Aorta (tissue), 5 donors: ENCODE results near the gene NCR3LG1. TPM values are rescaled to one million over a fixed set of nuclear protein-coding genes. Genes with fewer than 3 reads are reported as not detected.
A peak's percentile ranks its signal among the peaks of the same experiment; 100 is the strongest.
"Not testable (repeated sequence)": the region's sequence is repeated elsewhere in the genome, so short reads cannot be mapped to it uniquely, and the experiment has no call there.

Experiments used
- ATAC-seq: fragments of 200-7000 bp; cut with Tn5 transposase; one replicate; pipeline ENCODE4 v1.9.1; 2022; ENCODE audit warnings: moderate library complexity; ENCODE audit not compliant: low FRiP score
- DNase-seq, 2 donors: peaks; one replicate each; pipeline ENCODE4 v3.0.0-alpha.2; 2020
- H3K27ac ChIP-seq, 2 donors: one replicate each; pipeline ENCODE4 v1.5.1; 2013; ENCODE audit warnings: low read length in 2 of 2, mild to moderate bottlenecking in 2 of 2, moderate library complexity in 2 of 2, control low read depth in 1 of 2, inconsistent platforms in 1 of 2, low read depth in 1 of 2
- H3K27me3 ChIP-seq, 2 donors: one replicate each; pipeline ENCODE4 v1.6.1; 2013; ENCODE audit warnings: control low read depth in 1 of 2, low read length in 1 of 2, mild to moderate bottlenecking in 1 of 2, moderate library complexity in 1 of 2; ENCODE audit not compliant: insufficient read depth in 2 of 2, control insufficient read depth in 1 of 2
- H3K36me3 ChIP-seq, 2 donors: one replicate each; pipeline ENCODE4 v1.6.1; 2013; ENCODE audit warnings: control low read depth in 1 of 2, low read length in 1 of 2, mild to moderate bottlenecking in 1 of 2; ENCODE audit not compliant: insufficient read depth in 2 of 2, control insufficient read depth in 1 of 2
- H3K4me1 ChIP-seq, 2 donors: one replicate each; pipeline ENCODE4 v1.6.1; 2013; ENCODE audit warnings: low read length in 2 of 2, control low read depth in 1 of 2, mild to moderate bottlenecking in 1 of 2, moderate library complexity in 1 of 2; ENCODE audit not compliant: insufficient read depth in 2 of 2, control insufficient read depth in 1 of 2
- H3K4me3 ChIP-seq, 2 donors: one replicate each; pipeline ENCODE4 v1.5.1; 2013; ENCODE audit warnings: low read length in 2 of 2, control low read depth in 1 of 2, mild to moderate bottlenecking in 1 of 2
- H3K9me3 ChIP-seq: one replicate; pipeline ENCODE4 v1.6.1; 2013; ENCODE audit warnings: mild to moderate bottlenecking, low read length; ENCODE audit not compliant: control insufficient read depth
- WGBS, 2 donors: extraction: QIAGEN DNeasy Blood & Tissue Kit; methylation state at CpG; one replicate each; pipeline ENCODE4 v1.1.7; 2013; 5-methylcytosine and 5-hydroxymethylcytosine counted together
- intact Hi-C, 2 donors: fragments of 100-400 bp; cut with DNase I; formaldehyde crosslinking; loops; one replicate each; pipeline versions ENCODE4 v1.14.2 to v1.15.0; 2022
- polyA plus RNA-seq, 2 donors: library from polyadenylated mRNA; stranded (reverse); fragments of 200-250 nt; gene quantifications; one replicate each; pipeline ENCODE4 v1.2.3, GENCODE V29; 2013
- total RNA-seq, 2 donors: library from RNA; stranded (reverse); fragmentation: NEBNext Ultra II Directional; extraction: Animal tissue kit (Norgen Biotek cat#: 25700); gene quantifications; one replicate each; pipeline ENCODE4 v1.2.1, GENCODE V29; 2021
- donor health status: healthy with polysubstance abuse.
- donor health status: Bipolar disorder and iron deficiency.
- donor health status: DM: no; HTN: no; CAD: no.
- donor health status: DM: no; HTN: no; CAD: no.
- donor health status: DM: yes; HTN: yes; CAD: no.

Gene NCR3LG1
- total and polyA plus RNA-seq, 4 donors = 0.38 to 3.2 (median 1.8) TPM

GRCh38 chr11:17421781-17422180, 70.2 kb downstream of the NCR3LG1 start:
- Histone ChIP-seq H3K36me3 (no peaks in the 10 kb centered on the region), H3K27ac (no peak overlapping the region), H3K4me3 (no peak overlapping the region), H3K9me3 (no peaks in the 10 kb centered on the region), H3K4me1 (no peaks in the 10 kb centered on the region), H3K27me3 (no peaks in the 10 kb centered on the region)
- WGBS, 2 donors = 5% methylated on average over 4 of the region's 4 CpGs
- no peak for ATAC-seq
- no peak for DNase-seq
- intact Hi-C loops = no loop called here

GRCh38 chr11:17423533-17424310, 72.1 kb downstream of the NCR3LG1 start:
- Histone ChIP-seq H3K27me3 (no peaks in the 10 kb centered on the region), H3K36me3 (no peaks in the 10 kb centered on the region), H3K4me3 (no peak overlapping the region), H3K9me3 (no peaks in the 10 kb centered on the region), H3K27ac (no peak overlapping the region), H3K4me1 (no peaks in the 10 kb centered on the region)
- 86 to 90% methylated on average over 11 of the region's 11 CpGs for WGBS, 2 donors
- ATAC-seq = peak; percentile 11
- DNase-seq = no peak
- intact Hi-C loops = no loop called here

- H3K4me1 ChIP-seq, H3K27me3 ChIP-seq, DNase-seq, intact Hi-C loops, ATAC-seq, H3K36me3 ChIP-seq, H3K9me3 ChIP-seq, H3K4me3 ChIP-seq, H3K27ac ChIP-seq: not testable (repeated sequence)
- 82 to 86% methylated on average over 4 to 5 of the region's 5 CpGs for WGBS, 2 donors
Observed at GRCh38 chr11:17426233-17426632, 74.6 kb downstream of the NCR3LG1 start.

Other genes starting within 250 kb of the NCR3LG1 start
- 100 to 1,000 TPM; 100 to 110 TPM for gene PIK3C2A, start 143.8 kb upstream of the NCR3LG1 start, total RNA-seq
- gene PIK3C2A, start 143.8 kb upstream of the NCR3LG1 start, polyA plus RNA-seq = 10 to 100 TPM; 12.1 to 16.3 TPM
- gene NUCB2, start 75.1 kb upstream of the NCR3LG1 start, total RNA-seq = 100 to 1,000 TPM; 108 to 130 TPM
- 100 to 1,000 TPM; 119 to 121 TPM for gene NUCB2, start 75.1 kb upstream of the NCR3LG1 start, polyA plus RNA-seq
- gene KCNJ11, start 36.9 kb downstream of the NCR3LG1 start, total RNA-seq = 1 to 10 TPM; 1.0 to 1.3 TPM
- 1 to 10 TPM; 1.6 to 3.8 TPM for gene KCNJ11, start 36.9 kb downstream of the NCR3LG1 start, polyA plus RNA-seq
- 1 to 10 TPM in 1 of 2 donors, under 1 TPM in 1; 0.32 to 2.5 TPM for gene ABCC8, start 125.0 kb downstream of the NCR3LG1 start, total RNA-seq
- under 1 TPM in 1 of 2 donors, not detected in 1; 0.59 TPM for gene ABCC8, start 125.0 kb downstream of the NCR3LG1 start, polyA plus RNA-seq
- not detected for gene USH1C, start 192.6 kb downstream of the NCR3LG1 start, total RNA-seq
- 10 to 100 TPM in 1 of 2 donors, under 1 TPM in 1; 0.46 to 20.4 TPM for gene USH1C, start 192.6 kb downstream of the NCR3LG1 start, polyA plus RNA-seq
- not detected for gene OTOG, start 195.5 kb downstream of the NCR3LG1 start, total RNA-seq
- gene OTOG, start 195.5 kb downstream of the NCR3LG1 start, polyA plus RNA-seq = not detected